MM.1S (cell line): ENCODE results near the gene LPIN2.

Experiments
- DNase-seq: peaks from one replicate; pipeline ENCODE4 v3.0.0-alpha.2; 2015
- H2AFZ ChIP-seq: fragments of 300-600 bp; sonication (generic); 2 replicates; pipeline ENCODE4 v1.6.0; 2016; ENCODE audit warnings: antibody characterized with exemption, low read length
- H3F3A ChIP-seq: fragments of 300-600 bp; sonication (generic); 2 replicates; pipeline ENCODE4 v1.6.1; 2016; ENCODE audit warnings: mild to moderate bottlenecking, antibody characterized with exemption, low read length, moderate library complexity, mixed read lengths; ENCODE audit not compliant: insufficient read depth
- H3K27ac ChIP-seq: fragments of 300-600 bp; sonication (generic); 2 replicates; pipeline ENCODE4 v1.5.1; 2016; ENCODE audit warnings: mild to moderate bottlenecking, low read length
- H3K27me3 ChIP-seq: fragments of 300-600 bp; sonication (generic); replicated peaks from 2 replicates; pipeline ENCODE4 v1.6.0; 2016; ENCODE audit warnings: low read length; ENCODE audit not compliant: insufficient read depth
- H3K36me3 ChIP-seq: fragments of 300-600 bp; sonication (generic); replicated peaks from 2 replicates; pipeline ENCODE4 v1.6.1; 2016; ENCODE audit warnings: mild to moderate bottlenecking, low read length, mixed read lengths; ENCODE audit not compliant: insufficient read depth
- H3K4me1 ChIP-seq: fragments of 300-600 bp; sonication (generic); 2 replicates; pipeline ENCODE4 v1.6.1; 2016; ENCODE audit warnings: low read length, mixed read lengths
- H3K4me2 ChIP-seq: fragments of 300-600 bp; sonication (generic); 2 replicates; pipeline ENCODE4 v1.6.0; 2016; ENCODE audit warnings: low read depth, low read length
- H3K4me3 ChIP-seq: fragments of 300-600 bp; sonication (generic); 2 replicates; pipeline ENCODE4 v1.5.1; 2016; ENCODE audit warnings: low read length, mixed read lengths
- H3K79me2 ChIP-seq: fragments of 300-600 bp; sonication (generic); 2 replicates; pipeline ENCODE4 v1.6.1; 2016; ENCODE audit warnings: mixed run types, low read length, mixed read lengths
- H3K9ac ChIP-seq: fragments of 300-600 bp; sonication (generic); 2 replicates; pipeline ENCODE4 v1.6.1; 2016; ENCODE audit warnings: low read length, mixed read lengths
- H3K9me2 ChIP-seq: fragments of 300-600 bp; sonication (generic); replicated peaks from 2 replicates; pipeline ENCODE4 v1.6.1; 2016; ENCODE audit warnings: mild to moderate bottlenecking, low read length, mixed read lengths; ENCODE audit not compliant: insufficient read depth
- H3K9me3 ChIP-seq: fragments of 300-600 bp; sonication (generic); replicated peaks from 2 replicates; pipeline ENCODE4 v1.6.1; 2016; ENCODE audit warnings: mild to moderate bottlenecking, low read length, mixed read lengths; ENCODE audit not compliant: insufficient read depth
- H4K20me1 ChIP-seq: fragments of 300-600 bp; sonication (generic); 2 replicates; pipeline ENCODE4 v1.6.1; 2016; ENCODE audit warnings: mild to moderate bottlenecking, low read length, moderate library complexity, mixed read lengths; ENCODE audit not compliant: insufficient read depth
- CTCF ChIP-seq: fragments of 300-600 bp; sonication (generic); IDR thresholded peaks from 2 replicates; pipeline ENCODE4 v1.5.1; 2016; ENCODE audit warnings: antibody characterized with exemption, low read length, mixed read lengths
- EZH2 ChIP-seq: fragments of 300-600 bp; sonication (generic); optimal IDR thresholded peaks from 2 replicates; pipeline ENCODE3; 2017; ENCODE audit warnings: low read depth, mild to moderate bottlenecking, antibody characterized with exemption, low read length, mixed read lengths
- EZH2phosphoT487 ChIP-seq: fragments of 300-600 bp; sonication (generic); IDR thresholded peaks from 2 replicates; pipeline ENCODE4 v1.6.1; 2018; ENCODE audit warnings: antibody characterized with exemption, low read length

LPIN2 gene

GRCh38 chr18:2974731-2975130, 38.2 kb downstream of the LPIN2 start:
- no peaks in the 10 kb centered on the region for H3K9me2 ChIP-seq
- no peaks in the 10 kb centered on the region for H3K9me3 ChIP-seq
- no peaks in the 10 kb centered on the region for H3K36me3 ChIP-seq
- H2AFZ ChIP-seq = no peak overlapping the region
- TF ChIP-seq CTCF (no peak), EZH2 (no peak), EZH2phosphoT487 (no peak)
- no peak overlapping the region for H3K9ac ChIP-seq
- H3K27me3 ChIP-seq = no peaks in the 10 kb centered on the region
- peaks cover 6% of the 10 kb centered on the region; the same call in 1 of the 2 replicates for H3F3A ChIP-seq
- H4K20me1 ChIP-seq = no peaks in the 10 kb centered on the region
- no peak overlapping the region for H3K4me3 ChIP-seq
- DNase-seq = no peak
- peaks cover 12% of the 10 kb centered on the region for H3K4me1 ChIP-seq
- no peak overlapping the region for H3K27ac ChIP-seq
- no peak overlapping the region for H3K4me2 ChIP-seq
- H3K79me2 ChIP-seq = peaks cover 13% of the 10 kb centered on the region; the same call in 1 of the 2 replicates

- Histone ChIP-seq H3K4me2 (peak overlapping the region; percentile 13; the same call in 1 of the 2 replicates), H3K4me3 (no peak overlapping the region), H4K20me1 (no peaks in the 10 kb centered on the region), H3K4me1 (no peaks in the 10 kb centered on the region), H3K27me3 (no peaks in the 10 kb centered on the region), H3K36me3 (no peaks in the 10 kb centered on the region), H3K9me2 (no peaks in the 10 kb centered on the region), H2AFZ (no peak overlapping the region), H3K9ac (no peak overlapping the region), H3K9me3 (no peaks in the 10 kb centered on the region), H3K27ac (no peak overlapping the region), H3F3A (no peaks in the 10 kb centered on the region), H3K79me2 (0 out of 2 replicates have a peak, but pooled peaks cover 3% of the 10 kb centered on the region)
- no peak for DNase-seq
- TF ChIP-seq EZH2 (no peak), EZH2phosphoT487 (no peak), CTCF (no peak)
Measured at GRCh38 chr18:2971741-2972552, 41.0 kb downstream of the LPIN2 start.

GRCh38 chr18:2970772-2971659, 41.9 kb downstream of the LPIN2 start:
- Histone ChIP-seq H3K4me2 (no peak overlapping the region), H3F3A (no peaks in the 10 kb centered on the region), H3K27ac (no peak overlapping the region), H3K4me3 (no peak overlapping the region), H3K9me2 (no peaks in the 10 kb centered on the region), H2AFZ (no peak overlapping the region), H3K9ac (no peak overlapping the region), H3K4me1 (no peaks in the 10 kb centered on the region), H3K27me3 (no peaks in the 10 kb centered on the region), H3K79me2 (0 out of 2 replicates have a peak, but pooled peaks cover 3% of the 10 kb centered on the region), H3K36me3 (no peaks in the 10 kb centered on the region), H3K9me3 (no peaks in the 10 kb centered on the region), H4K20me1 (no peaks in the 10 kb centered on the region)
- no peak for TF ChIP-seq EZH2
- TF ChIP-seq EZH2phosphoT487 = no peak
- TF ChIP-seq CTCF = no peak
- no peak for DNase-seq
